DMS53 treated with DMSO at 0.1 percent for 48 hours (cell line): ENCODE results near the gene NFATC1.

Source experiments
- DNase-seq: peaks from one replicate; lab custom pipeline; 2025; ENCODE audit not compliant: unreplicated experiment; lab: John Stamatoyannopoulos, UW

NFATC1 gene

GRCh38 chr18:79516441-79516931 lies 120.8 kb downstream of the NFATC1 start:
- no peak for DNase-seq

GRCh38 chr18:79517341-79517740 lies 121.6 kb downstream of the NFATC1 start:
- DNase-seq = no peak

- DNase-seq = no peak
Measured at GRCh38 chr18:79518028-79518682, 122.4 kb downstream of the NFATC1 start.

- DNase-seq = no peak
Measured at GRCh38 chr18:79518683-79519128, 123.0 kb downstream of the NFATC1 start.

GRCh38 chr18:79519751-79520477 lies 124.2 kb downstream of the NFATC1 start:
- no peak for DNase-seq

- no peak for DNase-seq
Measured at GRCh38 chr18:79520478-79521390, 125.0 kb downstream of the NFATC1 start.

- no peak for DNase-seq
Measured at GRCh38 chr18:79521416-79522205, 125.9 kb downstream of the NFATC1 start.

- no peak for DNase-seq
Measured at GRCh38 chr18:79522451-79523205, 126.9 kb downstream of the NFATC1 start.

- DNase-seq = no peak
Measured at GRCh38 chr18:79523206-79523735, 127.5 kb downstream of the NFATC1 start.

GRCh38 chr18:79523736-79524180 lies 128.0 kb downstream of the NFATC1 start:
- no peak for DNase-seq

GRCh38 chr18:79524181-79525078 lies 128.7 kb downstream of the NFATC1 start:
- no peak for DNase-seq

- DNase-seq = no peak
Measured at GRCh38 chr18:79525556-79526467, 130.1 kb downstream of the NFATC1 start.

GRCh38 chr18:79526468-79527460 lies 131.0 kb downstream of the NFATC1 start:
- DNase-seq = no peak

- no peak for DNase-seq
Measured at GRCh38 chr18:79527656-79528315, 132.1 kb downstream of the NFATC1 start.

GRCh38 chr18:79528316-79528695 lies 132.6 kb downstream of the NFATC1 start:
- no peak for DNase-seq

- DNase-seq = peak; percentile 11
Measured at GRCh38 chr18:79528846-79529245, 133.1 kb downstream of the NFATC1 start.
